Smooth muscle cell (in vitro differentiated cells): ENCODE data around the gene IL4. TPM values are rescaled to one million over a fixed set of nuclear protein-coding genes. Genes with fewer than 3 reads are reported as not detected.

Experiments used
- DNase-seq: peaks from one replicate; lab custom pipeline; 2025; ENCODE audit not compliant: unreplicated experiment; lab: John Stamatoyannopoulos, UW
- H2AFZ ChIP-seq: fragments of 200-600 bp; sonication (generic); 2 replicates; pipeline ENCODE4 v1.6.0; 2016; ENCODE audit warnings: antibody characterized with exemption, low read depth, mild to moderate bottlenecking
- H3F3A ChIP-seq: fragments of 200-600 bp; sonication (generic); 2 replicates; pipeline ENCODE4 v1.6.0; 2017; ENCODE audit warnings: antibody characterized with exemption, low read depth
- H3K27ac ChIP-seq: fragments of 200-600 bp; sonication (generic); 2 replicates; pipeline ENCODE4 v1.5.1; 2016; ENCODE audit warnings: low read depth, mild to moderate bottlenecking
- H3K27me3 ChIP-seq: fragments of 200-600 bp; sonication (generic); 2 replicates; pipeline ENCODE4 v1.6.1; 2016; ENCODE audit warnings: low read depth, mild to moderate bottlenecking
- H3K36me3 ChIP-seq: fragments of 200-600 bp; sonication (generic); 2 replicates; pipeline ENCODE4 v1.5.1; 2016; ENCODE audit warnings: low read depth
- H3K4me1 ChIP-seq: fragments of 200-600 bp; sonication (generic); 2 replicates; pipeline ENCODE4 v1.5.1; 2016; ENCODE audit warnings: low read depth
- H3K4me2 ChIP-seq: fragments of 200-600 bp; sonication (generic); 2 replicates; pipeline ENCODE4 v1.6.0; 2016; ENCODE audit warnings: mild to moderate bottlenecking
- H3K4me3 ChIP-seq: fragments of 200-600 bp; sonication (generic); 2 replicates; pipeline ENCODE4 v1.5.1; 2016; ENCODE audit warnings: mild to moderate bottlenecking
- H3K79me2 ChIP-seq: fragments of 200-600 bp; sonication (generic); 2 replicates; pipeline ENCODE4 v1.6.0; 2016; ENCODE audit warnings: low read depth, mild to moderate bottlenecking
- H3K9ac ChIP-seq: fragments of 200-600 bp; sonication (generic); 2 replicates; pipeline ENCODE4 v1.6.0; 2016; ENCODE audit warnings: low read depth
- H3K9me3 ChIP-seq: fragments of 200-600 bp; sonication (generic); replicated peaks from 2 replicates; pipeline ENCODE4 v1.5.1; 2016; ENCODE audit warnings: low read depth
- H4K20me1 ChIP-seq: fragments of 200-600 bp; sonication (generic); 2 replicates; pipeline ENCODE4 v1.6.0; 2016; ENCODE audit warnings: low read depth
- CTCF ChIP-seq: fragments of 200-600 bp; sonication (generic); IDR thresholded peaks from 2 replicates; pipeline ENCODE4 v1.5.1; 2017; ENCODE audit warnings: borderline replicate concordance, mild to moderate bottlenecking, antibody characterized with exemption; ENCODE audit not compliant: insufficient read depth, poor library complexity, severe bottlenecking
- WGBS: methylation state at CpG from one replicate; pipeline ENCODE4 v1.1.7; 2016; ENCODE audit warnings: low lambda C conversion rate; 5-methylcytosine and 5-hydroxymethylcytosine counted together
- polyA plus RNA-seq: library from polyadenylated mRNA; unstranded; fragments of >200 nt; fragmentation: Nextera tagmentation; extraction: Ambion mirVana; gene quantifications from 2 replicates; pipeline ENCODE4 v1.2.1, GENCODE V29; 2016
- total RNA-seq: library from RNA; depleted of rRNA; stranded (reverse); fragments of >200 nt; gene quantifications from 2 replicates; pipeline ENCODE4 v1.2.3, GENCODE V29; 2014

IL4 gene
- total and polyA plus RNA-seq, 2 experiments from 2014 or later = not detected

GRCh38 chr5:132667761-132668705, 5.8 kb upstream of the IL4 start:
- no peak overlapping the region for H3K4me2 ChIP-seq
- no peak overlapping the region for H3K4me3 ChIP-seq
- no peaks in the 10 kb centered on the region for H3K27me3 ChIP-seq
- H3K9ac ChIP-seq = no peak overlapping the region
- peaks cover 4% of the 10 kb centered on the region for H3K4me1 ChIP-seq
- WGBS = 83% methylated on average over 22 of the region's 22 CpGs
- H3K79me2 ChIP-seq = no peaks in the 10 kb centered on the region
- H3K27ac ChIP-seq = no peak overlapping the region
- TF ChIP-seq CTCF = no peak
- no peaks in the 10 kb centered on the region for H4K20me1 ChIP-seq
- no peak overlapping the region for H2AFZ ChIP-seq
- no peaks in the 10 kb centered on the region for H3F3A ChIP-seq
- H3K9me3 ChIP-seq = no peaks in the 10 kb centered on the region
- no peak for DNase-seq
- H3K36me3 ChIP-seq = no peaks in the 10 kb centered on the region

GRCh38 chr5:132668706-132669454, 4.9 kb upstream of the IL4 start:
- TF ChIP-seq CTCF = no peak
- Histone ChIP-seq H3K9ac (no peak overlapping the region), H3F3A (no peaks in the 10 kb centered on the region), H4K20me1 (no peaks in the 10 kb centered on the region), H3K4me3 (no peak overlapping the region), H3K36me3 (no peaks in the 10 kb centered on the region), H3K27me3 (no peaks in the 10 kb centered on the region), H3K4me2 (no peak overlapping the region), H3K4me1 (peaks cover 4% of the 10 kb centered on the region), H3K27ac (no peak overlapping the region), H2AFZ (no peak overlapping the region), H3K79me2 (no peaks in the 10 kb centered on the region), H3K9me3 (no peaks in the 10 kb centered on the region)
- DNase-seq = no peak
- 90% methylated on average over 14 of the region's 14 CpGs for WGBS

GRCh38 chr5:132669455-132669820, 4.4 kb upstream of the IL4 start:
- no peak for TF ChIP-seq CTCF
- no peak overlapping the region for H3K9ac ChIP-seq
- no peak overlapping the region for H3K4me3 ChIP-seq
- DNase-seq = no peak
- H2AFZ ChIP-seq = no peak overlapping the region
- H3K9me3 ChIP-seq = no peaks in the 10 kb centered on the region
- no peaks in the 10 kb centered on the region for H3F3A ChIP-seq
- WGBS = 84% methylated on average over 7 of the region's 7 CpGs
- no peaks in the 10 kb centered on the region for H3K79me2 ChIP-seq
- no peak overlapping the region for H3K4me2 ChIP-seq
- H3K4me1 ChIP-seq = peaks cover 2% of the 10 kb centered on the region
- H3K27me3 ChIP-seq = no peaks in the 10 kb centered on the region
- no peaks in the 10 kb centered on the region for H4K20me1 ChIP-seq
- H3K27ac ChIP-seq = no peak overlapping the region
- no peaks in the 10 kb centered on the region for H3K36me3 ChIP-seq
